GM06990 (cell line): ENCODE data around the gene CNFN.

Experiments used
- DNase-seq: peaks from one replicate; pipeline ENCODE4 v3.0.0-alpha.2; 2011; ENCODE audit not compliant: insufficient read length; ENCODE audit errors: extremely low read depth
- H3K27me3 ChIP-seq: replicated peaks from 2 replicates; pipeline ENCODE4 v1.6.0; 2011; ENCODE audit warnings: low read length; ENCODE audit not compliant: control insufficient read depth, insufficient read depth
- H3K36me3 ChIP-seq: 2 replicates; pipeline ENCODE4 v1.5.1; 2011; ENCODE audit warnings: low read length; ENCODE audit not compliant: control insufficient read depth, insufficient read depth
- H3K4me3 ChIP-seq: replicated peaks from 2 replicates; pipeline ENCODE4 v1.5.1; 2011; ENCODE audit warnings: low read depth, mild to moderate bottlenecking, control low read depth, low read length
- TF ChIP-seq, protein P1 (sequence below): IDR thresholded peaks from 2 replicates; pipeline ENCODE4 v1.5.1; 2011; ENCODE audit warnings: low read length, control low read depth, mild to moderate bottlenecking, inconsistent platforms; ENCODE audit not compliant: insufficient read depth, poor library complexity, severe bottlenecking

The CNFN gene

DNA sequence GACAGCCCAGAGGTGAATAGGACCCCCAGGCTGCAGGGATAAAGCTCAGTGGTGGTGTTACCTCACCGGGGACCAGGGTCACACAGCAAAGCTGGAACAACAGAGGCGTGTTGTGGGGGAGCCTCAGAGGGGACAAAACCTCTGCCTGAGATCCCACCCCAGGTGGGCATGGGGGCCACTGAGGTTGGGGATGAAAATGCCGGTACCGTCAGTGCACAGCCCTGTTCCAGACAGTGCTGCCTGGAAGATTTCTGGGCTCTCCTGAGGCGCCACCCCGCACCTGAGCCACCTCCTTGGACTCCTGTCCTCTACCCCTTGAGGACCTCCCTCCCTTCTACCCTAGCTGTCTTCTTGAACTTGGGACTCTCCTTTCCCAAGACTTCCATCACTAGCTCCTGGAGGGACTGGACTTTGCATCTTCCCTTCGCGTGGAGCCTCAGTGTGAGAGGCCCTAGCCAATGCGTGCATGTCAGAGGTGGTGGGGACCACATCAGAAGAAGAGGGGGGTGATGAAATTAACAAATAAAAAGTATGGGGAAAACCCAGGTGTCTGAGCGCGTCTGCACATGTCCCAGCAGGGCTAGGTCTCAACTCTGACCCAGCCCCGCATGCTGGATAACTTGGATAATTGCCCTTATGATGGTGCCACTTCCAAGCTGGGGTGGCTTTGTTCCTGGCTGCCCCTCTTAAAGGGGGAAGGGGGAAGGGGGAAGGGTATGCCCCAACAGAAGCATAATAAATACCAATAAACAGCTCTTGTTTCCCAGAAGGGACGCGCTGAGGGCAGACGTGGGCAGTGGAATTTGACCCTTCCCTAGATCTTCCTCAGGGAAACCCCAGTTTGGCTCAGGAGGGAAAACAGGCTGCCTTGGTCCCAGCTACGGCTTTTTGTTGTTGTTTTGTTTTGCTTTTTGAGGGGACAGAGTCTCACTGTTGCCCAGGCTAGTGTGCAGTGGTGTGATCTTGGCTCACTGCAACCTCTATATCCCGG, 11.6 kb downstream of the CNFN start:
- H3K27me3 ChIP-seq = no peaks in the 10 kb centered on the region; the same call in none of the 2 replicates
- DNase-seq = no peak
- H3K36me3 ChIP-seq = no peaks in the 10 kb centered on the region; the same call in 1 of the 2 replicates
- no peak overlapping the region for H3K4me3 ChIP-seq
- TF ChIP-seq, protein P1, sequence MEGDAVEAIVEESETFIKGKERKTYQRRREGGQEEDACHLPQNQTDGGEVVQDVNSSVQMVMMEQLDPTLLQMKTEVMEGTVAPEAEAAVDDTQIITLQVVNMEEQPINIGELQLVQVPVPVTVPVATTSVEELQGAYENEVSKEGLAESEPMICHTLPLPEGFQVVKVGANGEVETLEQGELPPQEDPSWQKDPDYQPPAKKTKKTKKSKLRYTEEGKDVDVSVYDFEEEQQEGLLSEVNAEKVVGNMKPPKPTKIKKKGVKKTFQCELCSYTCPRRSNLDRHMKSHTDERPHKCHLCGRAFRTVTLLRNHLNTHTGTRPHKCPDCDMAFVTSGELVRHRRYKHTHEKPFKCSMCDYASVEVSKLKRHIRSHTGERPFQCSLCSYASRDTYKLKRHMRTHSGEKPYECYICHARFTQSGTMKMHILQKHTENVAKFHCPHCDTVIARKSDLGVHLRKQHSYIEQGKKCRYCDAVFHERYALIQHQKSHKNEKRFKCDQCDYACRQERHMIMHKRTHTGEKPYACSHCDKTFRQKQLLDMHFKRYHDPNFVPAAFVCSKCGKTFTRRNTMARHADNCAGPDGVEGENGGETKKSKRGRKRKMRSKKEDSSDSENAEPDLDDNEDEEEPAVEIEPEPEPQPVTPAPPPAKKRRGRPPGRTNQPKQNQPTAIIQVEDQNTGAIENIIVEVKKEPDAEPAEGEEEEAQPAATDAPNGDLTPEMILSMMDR = no peak

DNA sequence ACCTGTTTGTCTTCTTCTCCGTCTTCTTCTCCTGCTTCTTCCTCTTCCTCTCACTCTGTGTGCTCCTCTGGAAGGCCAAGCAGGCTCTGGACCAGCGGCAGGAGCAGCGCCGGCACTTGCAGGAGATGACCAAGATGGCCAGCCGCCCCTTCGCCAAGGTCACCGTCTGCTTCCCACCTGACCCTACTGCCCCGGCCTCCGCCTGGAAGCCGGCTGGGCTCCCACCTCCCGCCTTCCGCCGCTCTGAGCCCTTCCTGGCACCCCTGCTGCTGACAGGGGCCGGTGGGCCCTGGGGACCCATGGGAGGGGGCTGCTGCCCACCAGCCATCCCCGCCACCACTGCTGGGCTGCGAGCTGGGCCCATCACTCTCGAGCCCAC, 13.9 kb downstream of the CNFN start:
- H3K36me3 ChIP-seq = no peaks in the 10 kb centered on the region; the same call in 1 of the 2 replicates
- TF ChIP-seq, protein P1 = no peak

DNA sequence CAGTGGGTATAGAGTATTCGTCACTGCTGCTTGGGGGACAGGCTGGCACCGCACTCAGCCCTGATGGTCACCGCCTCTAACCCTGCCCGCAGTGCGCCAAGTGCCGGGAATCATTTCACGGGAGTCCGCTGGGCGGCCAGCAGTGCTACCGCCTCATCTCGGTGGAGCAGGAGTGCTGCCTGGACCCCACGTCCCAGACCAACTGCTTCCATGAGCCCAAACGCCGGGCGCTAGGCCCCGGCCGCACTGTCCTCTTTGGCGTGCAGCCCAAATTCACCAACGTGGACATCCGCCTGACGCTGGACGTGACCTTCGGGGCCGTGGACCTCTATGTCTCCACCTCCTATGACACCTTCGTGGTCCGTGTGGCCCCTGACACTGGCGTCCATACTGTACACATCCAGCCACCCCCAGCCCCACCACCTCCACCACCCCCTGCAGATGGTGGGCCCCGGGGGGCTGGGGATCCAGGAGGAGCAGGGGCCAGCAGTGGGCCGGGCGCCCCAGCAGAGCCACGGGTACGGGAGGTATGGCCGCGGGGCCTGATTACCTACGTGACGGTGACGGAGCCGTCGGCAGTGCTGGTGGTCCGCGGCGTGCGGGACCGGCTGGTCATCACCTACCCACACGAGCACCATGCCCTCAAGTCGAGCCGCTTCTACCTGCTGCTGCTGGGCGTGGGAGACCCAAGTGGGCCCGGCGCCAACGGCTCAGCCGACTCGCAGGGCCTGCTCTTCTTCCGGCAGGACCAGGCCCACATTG, 14.5 kb downstream of the CNFN start:
- DNase-seq = no peak
- Histone ChIP-seq H3K4me3 (no peak overlapping the region), H3K36me3 (no peaks in the 10 kb centered on the region; the same call in 1 of the 2 replicates), H3K27me3 (no peaks in the 10 kb centered on the region; the same call in 1 of the 2 replicates)
- TF ChIP-seq, protein P1 = no peak

More for the DNA sequence above, 13.9 kb downstream of the CNFN start:
- no peak for DNase-seq
- Histone ChIP-seq H3K27me3 (no peaks in the 10 kb centered on the region; the same call in 1 of the 2 replicates), H3K4me3 (no peak overlapping the region)

DNA sequence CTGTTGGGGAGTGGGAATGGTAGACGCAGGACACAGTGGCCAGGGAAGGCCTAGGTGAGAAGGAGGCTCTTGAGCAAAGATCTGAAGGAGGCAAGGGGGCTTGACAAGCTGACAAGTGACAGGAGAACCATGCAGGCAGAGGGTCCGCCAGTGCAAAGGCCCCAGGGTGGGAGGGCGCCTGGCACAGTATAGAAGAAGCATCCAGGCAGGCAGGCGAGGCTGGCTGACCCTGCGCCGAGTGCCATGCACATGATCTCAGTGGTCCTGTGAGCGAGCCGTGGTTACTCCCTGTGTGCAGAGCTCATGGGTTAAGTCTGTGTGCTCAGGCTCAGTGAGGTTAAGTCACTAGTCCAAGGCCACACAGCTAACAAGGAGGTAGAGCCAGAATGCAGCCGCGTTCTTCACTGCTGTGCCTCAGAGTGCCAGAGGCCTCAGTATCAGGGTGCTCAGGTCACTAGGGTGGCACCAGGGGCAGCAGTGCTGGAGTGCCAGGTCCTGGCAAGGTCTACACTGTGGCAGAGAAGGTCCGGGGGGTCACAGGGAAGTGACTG, 15.2 kb downstream of the CNFN start:
- no peak overlapping the region for H3K4me3 ChIP-seq
- H3K36me3 ChIP-seq = no peaks in the 10 kb centered on the region; the same call in 1 of the 2 replicates
- TF ChIP-seq, protein P1 = no peak
- H3K27me3 ChIP-seq = no peaks in the 10 kb centered on the region
- no peak for DNase-seq

DNA sequence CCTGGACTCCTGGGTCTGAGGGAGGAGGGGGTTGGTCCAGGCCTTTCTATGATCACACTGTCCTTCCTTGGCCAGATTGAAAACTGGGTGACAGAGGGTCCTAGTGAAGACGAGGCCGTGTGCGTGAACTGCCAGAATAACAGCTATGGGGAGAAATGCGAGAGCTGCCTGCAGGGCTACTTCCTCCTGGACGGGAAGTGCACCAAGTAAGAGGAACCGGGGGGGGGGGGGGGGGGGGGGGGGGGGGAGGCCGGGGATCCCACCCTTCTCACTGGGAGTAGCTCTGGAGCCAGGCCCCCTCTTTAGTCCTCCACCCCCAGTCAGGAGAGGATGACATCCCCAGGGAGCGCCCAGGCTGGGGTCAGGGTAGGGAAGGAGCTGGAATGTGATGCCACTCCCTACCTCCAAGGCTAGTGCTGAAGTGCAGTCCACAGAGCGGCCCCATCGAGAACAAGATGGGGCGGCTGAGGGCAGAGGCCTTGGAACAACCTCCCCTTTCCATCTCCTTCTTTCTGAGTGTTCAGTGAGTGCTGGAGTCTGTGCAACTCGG, 19.4 kb downstream of the CNFN start:
- no peaks in the 10 kb centered on the region for H3K36me3 ChIP-seq
- TF ChIP-seq, protein P1 = no peak
- peak; percentile 66 for DNase-seq
- H3K4me3 ChIP-seq = no peak overlapping the region
- no peaks in the 10 kb centered on the region for H3K27me3 ChIP-seq
